ENCODE measurements around the gene FAM161A. TPM values are rescaled to one million over a fixed set of nuclear protein-coding genes. Genes with fewer than 3 reads are reported as not detected.

FAM161A gene
- total RNA-seq, 4 donors from 2014 or later = 1.2 to 2.8 (median 1.8) TPM

DNA sequence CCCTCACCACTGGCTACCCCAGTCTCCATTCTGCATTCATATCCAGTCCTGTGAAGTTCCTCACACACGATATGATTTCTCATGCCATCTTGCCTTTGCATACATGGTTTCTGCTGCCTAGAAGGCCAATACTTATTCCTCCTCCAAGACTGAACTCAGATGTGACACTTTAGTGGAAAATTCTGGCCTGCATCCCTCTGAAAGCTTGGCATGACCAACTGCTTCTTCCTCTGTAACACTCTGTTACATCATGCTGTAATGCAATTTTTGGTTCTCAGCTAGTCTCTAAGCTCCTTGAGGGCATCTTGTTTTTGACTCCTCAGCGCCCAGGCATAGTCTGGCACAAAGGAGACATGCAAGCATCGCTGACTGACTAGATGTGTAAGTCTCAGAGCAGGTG, 12.6 kb downstream of the FAM161A start:
- ATAC-seq (no peak), DNase-seq (no peak)
- Histone ChIP-seq H3K9me3 (no peaks in the 10 kb centered on the region), H3K27ac (no peak overlapping the region), H3K36me3 (no peaks in the 10 kb centered on the region), H3K27me3 (no peaks in the 10 kb centered on the region), H3K4me3 (no peak overlapping the region), H3K4me1 (no peaks in the 10 kb centered on the region)
- intact Hi-C loops (cut with DNase I; ENCODE audit: low total_unique reads) (no loop called here), in situ Hi-C loops (cut with MboI; ENCODE audit: low sequenced_read_pairs in 4 of 4) (no loop called here)
- TF ChIP-seq POLR2A (IDR thresholded peaks at IDR 0.05) = no peak
- TF ChIP-seq, protein P1, sequence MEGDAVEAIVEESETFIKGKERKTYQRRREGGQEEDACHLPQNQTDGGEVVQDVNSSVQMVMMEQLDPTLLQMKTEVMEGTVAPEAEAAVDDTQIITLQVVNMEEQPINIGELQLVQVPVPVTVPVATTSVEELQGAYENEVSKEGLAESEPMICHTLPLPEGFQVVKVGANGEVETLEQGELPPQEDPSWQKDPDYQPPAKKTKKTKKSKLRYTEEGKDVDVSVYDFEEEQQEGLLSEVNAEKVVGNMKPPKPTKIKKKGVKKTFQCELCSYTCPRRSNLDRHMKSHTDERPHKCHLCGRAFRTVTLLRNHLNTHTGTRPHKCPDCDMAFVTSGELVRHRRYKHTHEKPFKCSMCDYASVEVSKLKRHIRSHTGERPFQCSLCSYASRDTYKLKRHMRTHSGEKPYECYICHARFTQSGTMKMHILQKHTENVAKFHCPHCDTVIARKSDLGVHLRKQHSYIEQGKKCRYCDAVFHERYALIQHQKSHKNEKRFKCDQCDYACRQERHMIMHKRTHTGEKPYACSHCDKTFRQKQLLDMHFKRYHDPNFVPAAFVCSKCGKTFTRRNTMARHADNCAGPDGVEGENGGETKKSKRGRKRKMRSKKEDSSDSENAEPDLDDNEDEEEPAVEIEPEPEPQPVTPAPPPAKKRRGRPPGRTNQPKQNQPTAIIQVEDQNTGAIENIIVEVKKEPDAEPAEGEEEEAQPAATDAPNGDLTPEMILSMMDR (IDR thresholded peaks at IDR 0.05 in 4 of 5, conservative IDR thresholded peaks at IDR 0.05 in 1 of 5) = no peak

DNA sequence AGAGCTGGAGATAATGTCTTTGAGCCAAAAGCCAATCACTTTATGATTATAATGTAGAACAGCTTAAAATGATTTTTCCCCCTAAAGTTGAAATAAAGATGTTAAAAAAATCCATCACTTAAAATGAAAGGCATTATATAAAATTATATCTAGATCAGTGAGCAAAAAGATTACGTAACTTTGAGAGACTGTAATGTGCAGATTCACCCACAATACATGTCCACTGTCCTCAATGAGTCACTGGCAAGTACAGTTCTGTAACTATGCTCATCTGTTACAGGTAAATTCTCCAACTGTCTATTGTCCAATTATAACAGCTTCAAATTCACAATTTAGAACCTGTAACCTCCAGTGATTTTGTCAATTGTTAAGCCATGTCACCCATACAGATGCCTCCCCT, 19.0 kb downstream of the FAM161A start:
- Histone ChIP-seq H3K27me3 (no peaks in the 10 kb centered on the region), H3K27ac (no peak overlapping the region), H3K4me1 (no peaks in the 10 kb centered on the region), H3K4me3 (no peak overlapping the region), H3K36me3 (no peaks in the 10 kb centered on the region), H3K9me3 (no peaks in the 10 kb centered on the region)
- TF ChIP-seq, protein P1 (IDR thresholded peaks at IDR 0.05 in 4 of 5, conservative IDR thresholded peaks at IDR 0.05 in 1 of 5) = no peak
- TF ChIP-seq POLR2A (IDR thresholded peaks at IDR 0.05) = no peak
- ATAC-seq (no peak), DNase-seq (no peak)
- in situ Hi-C loops (cut with MboI; ENCODE audit: low sequenced_read_pairs in 4 of 4) = no loop called here
- intact Hi-C loops (cut with DNase I; ENCODE audit: low total_unique reads) = no loop called here

DNA sequence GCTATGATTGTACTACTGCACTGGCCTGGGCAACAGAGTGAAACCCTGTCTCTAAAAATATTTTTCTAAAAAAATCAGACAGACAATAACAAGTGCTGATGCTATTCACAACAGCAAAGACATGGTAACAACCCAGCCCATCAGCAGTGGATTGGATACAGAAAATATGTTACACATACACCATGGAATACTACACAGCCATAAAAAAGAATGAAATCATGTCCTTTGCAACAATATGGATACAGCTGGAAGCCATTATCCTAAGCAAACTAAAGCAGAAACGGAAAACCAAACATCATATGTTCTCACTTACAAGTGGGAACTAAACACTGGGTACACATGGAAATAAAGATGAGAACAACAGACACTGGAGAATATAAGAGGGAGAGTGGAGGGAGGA, 19.9 kb downstream of the FAM161A start:
- Histone ChIP-seq H3K4me3 (no peak overlapping the region), H3K9me3 (no peaks in the 10 kb centered on the region), H3K4me1 (no peaks in the 10 kb centered on the region), H3K27ac (no peak overlapping the region), H3K36me3 (no peaks in the 10 kb centered on the region), H3K27me3 (no peaks in the 10 kb centered on the region)
- in situ Hi-C loops (cut with MboI; ENCODE audit: low sequenced_read_pairs in 4 of 4) = no loop called here
- no peak for ATAC-seq
- TF ChIP-seq, protein P1 (IDR thresholded peaks at IDR 0.05 in 4 of 5, conservative IDR thresholded peaks at IDR 0.05 in 1 of 5) = no peak
- no peak for TF ChIP-seq POLR2A (IDR thresholded peaks at IDR 0.05)
- no peak for DNase-seq
- intact Hi-C loops (cut with DNase I; ENCODE audit: low total_unique reads) = no loop called here

DNA sequence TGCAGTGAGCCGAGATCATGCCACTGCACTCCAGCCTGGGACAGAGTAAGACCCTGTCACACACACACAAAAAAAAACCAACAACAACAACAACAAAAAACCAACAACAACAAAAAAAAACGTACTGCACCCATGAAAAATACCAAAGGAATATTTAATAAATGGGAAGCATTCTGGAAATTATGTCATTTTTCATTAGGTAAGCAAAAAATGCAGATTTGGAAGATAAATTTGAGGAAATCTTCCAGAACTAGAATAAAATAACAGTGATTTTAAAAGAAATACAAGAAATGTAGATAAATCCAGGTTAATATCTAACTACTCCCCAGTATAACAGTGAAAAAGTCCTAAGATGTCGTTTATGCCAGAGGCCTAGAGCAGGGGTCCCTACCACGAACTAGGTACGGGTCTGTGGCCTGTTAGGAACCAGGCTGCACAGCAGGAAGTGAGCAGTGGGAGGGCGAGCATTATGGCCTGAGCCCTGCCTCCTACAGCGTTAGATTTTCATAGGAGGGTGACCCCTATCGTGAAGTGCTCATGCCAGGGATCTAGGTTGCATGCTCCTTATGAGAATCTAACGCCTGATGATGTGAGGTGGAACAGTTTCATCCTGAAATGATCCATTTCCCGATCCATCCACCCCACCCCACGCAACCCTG, 21.5 kb downstream of the FAM161A start:
- TF ChIP-seq, protein P1 (IDR thresholded peaks at IDR 0.05 in 4 of 5, conservative IDR thresholded peaks at IDR 0.05 in 1 of 5) = no peak
- TF ChIP-seq POLR2A (IDR thresholded peaks at IDR 0.05) = no peak
- intact Hi-C loops (cut with DNase I; ENCODE audit: low total_unique reads) (no loop called here), in situ Hi-C loops (cut with MboI; ENCODE audit: low sequenced_read_pairs in 4 of 4) (no loop called here)
- no peak overlapping the region for H3K27ac ChIP-seq
- no peaks in the 10 kb centered on the region for H3K4me1 ChIP-seq
- no peaks in the 10 kb centered on the region for H3K9me3 ChIP-seq
- no peaks in the 10 kb centered on the region for H3K36me3 ChIP-seq
- no peaks in the 10 kb centered on the region for H3K27me3 ChIP-seq
- no peak for DNase-seq
- ATAC-seq = no peak
- H3K4me3 ChIP-seq = no peak overlapping the region

DNA sequence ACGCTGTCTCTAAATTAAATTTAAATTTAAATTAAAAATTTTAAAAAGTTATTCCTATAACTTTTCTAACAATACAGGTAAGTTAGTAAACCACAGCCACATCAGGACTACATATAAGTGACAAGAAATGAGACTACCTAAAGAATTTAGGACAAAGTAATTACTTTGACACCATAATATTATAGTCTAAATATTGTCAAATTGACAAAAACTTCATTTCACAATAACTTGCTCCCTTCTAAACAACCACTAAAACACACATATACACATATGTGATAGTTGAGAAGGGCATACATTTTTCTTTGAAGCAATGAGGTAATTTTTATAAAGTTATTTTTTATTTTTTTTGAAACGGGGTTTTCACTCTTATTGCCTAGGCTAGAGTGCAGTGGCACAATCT, 31.6 kb downstream of the FAM161A start:
- intact Hi-C loops (cut with DNase I; ENCODE audit: low total_unique reads) (no loop called here), in situ Hi-C loops (cut with MboI; ENCODE audit: low sequenced_read_pairs in 4 of 4) (no loop called here)
- Histone ChIP-seq H3K27ac (no peak overlapping the region), H3K36me3 (no peaks in the 10 kb centered on the region), H3K27me3 (no peaks in the 10 kb centered on the region), H3K4me3 (no peak overlapping the region), H3K9me3 (no peaks in the 10 kb centered on the region), H3K4me1 (no peaks in the 10 kb centered on the region)
- no peak for DNase-seq
- no peak for ATAC-seq
- no peak for TF ChIP-seq POLR2A (IDR thresholded peaks at IDR 0.05)
- TF ChIP-seq, protein P1 (IDR thresholded peaks at IDR 0.05 in 4 of 5, conservative IDR thresholded peaks at IDR 0.05 in 1 of 5) = no peak
